Omental fat pad (tissue), 4 donors: Measurements from ENCODE around the gene ATP5F1E. TPM values are rescaled to one million over a fixed set of nuclear protein-coding genes. Genes with fewer than 3 reads are reported as not detected.

Experiments used
- ATAC-seq: fragments of 150-250 bp; one replicate; pipeline ENCODE4 v1.9.1; 2016; ENCODE audit warnings: mild to moderate bottlenecking, moderate library complexity; ENCODE audit not compliant: low FRiP score
- DNase-seq: peaks from one replicate; pipeline ENCODE4 v3.0.0-alpha.2; 2019; ENCODE audit warnings: low spot score
- CTCF ChIP-seq, 3 donors: fragments of 450-650 bp; IDR thresholded peaks; one replicate each; pipeline ENCODE4 v1.5.1; 2016 to 2017; ENCODE audit warnings: antibody characterized with exemption in 3 of 3, mild to moderate bottlenecking in 3 of 3, moderate library complexity in 2 of 3
- total RNA-seq, 4 donors: library from RNA; depleted of rRNA; stranded (reverse); fragments of >200 nt; gene quantifications; one replicate each; pipeline ENCODE4 v1.1.0, GENCODE V29; 2016

Gene ATP5F1E
- total RNA-seq, 4 donors from 2014 or later = 33.4 to 46.4 (median 37.5) TPM

- DNase-seq (no peak), ATAC-seq (no peak)
- no peak for TF ChIP-seq CTCF (IDR thresholded peaks at IDR 0.05)
Measured at GRCh38 chr20:59051666-59052185, 19.6 kb upstream of the ATP5F1E start.

GRCh38 chr20:59050437-59050836 is 18.3 kb upstream of the ATP5F1E start:
- DNase-seq (no peak), ATAC-seq (no peak)
- TF ChIP-seq CTCF (IDR thresholded peaks at IDR 0.05) = no peak

- ATAC-seq = no peak
Measured at GRCh38 chr20:59048681-59049030, 16.5 kb upstream of the ATP5F1E start.

GRCh38 chr20:59047938-59048680 is 16.0 kb upstream of the ATP5F1E start:
- no peak for TF ChIP-seq CTCF (IDR thresholded peaks at IDR 0.05)
- ATAC-seq = no peak
- no peak for DNase-seq

More at GRCh38 chr20:59048681-59049030, 16.5 kb upstream of the ATP5F1E start:
- no peak for DNase-seq
- no peak for TF ChIP-seq CTCF (IDR thresholded peaks at IDR 0.05)

GRCh38 chr20:59046862-59047261 is 14.7 kb upstream of the ATP5F1E start:
- no peak for TF ChIP-seq CTCF (IDR thresholded peaks at IDR 0.05)
- DNase-seq = no peak
- no peak for ATAC-seq

- ATAC-seq = no peak
- no peak for DNase-seq
- TF ChIP-seq CTCF (IDR thresholded peaks at IDR 0.05) = no peak
Measured at GRCh38 chr20:59044796-59045195, 12.7 kb upstream of the ATP5F1E start.

- DNase-seq (no peak), ATAC-seq (no peak)
- TF ChIP-seq CTCF (IDR thresholded peaks at IDR 0.05) = no peak
Measured at GRCh38 chr20:59044295-59044694, 12.2 kb upstream of the ATP5F1E start.
